Ishikawa (cell line): ENCODE data around the gene SLC17A8.

ENCODE experiments used
- CEBPB ChIP-seq: IDR thresholded peaks from 2 replicates; pipeline ENCODE4 v1.6.1; 2012
- CREB1 ChIP-seq: IDR thresholded peaks from 2 replicates; pipeline ENCODE4 v1.6.1; 2012; ENCODE audit warnings: low read depth
- EGR1 ChIP-seq: IDR thresholded peaks from 2 replicates; pipeline ENCODE4 v1.6.1; 2012
- EP300 ChIP-seq: IDR thresholded peaks from 2 replicates; pipeline ENCODE4 v1.6.1; 2012; ENCODE audit warnings: borderline replicate concordance
- FOXM1 ChIP-seq: IDR thresholded peaks from 2 replicates; pipeline ENCODE4 v1.6.1; 2012; ENCODE audit warnings: low read depth, borderline replicate concordance
- MAX ChIP-seq: IDR thresholded peaks from 2 replicates; pipeline ENCODE4 v1.6.1; 2012
- RAD21 ChIP-seq: IDR thresholded peaks from 2 replicates; pipeline ENCODE4 v1.6.1; 2012; ENCODE audit warnings: low read depth
- REST ChIP-seq: IDR thresholded peaks from 2 replicates; pipeline ENCODE4 v1.6.1; 2012; ENCODE audit warnings: low read depth, mild to moderate bottlenecking
- TAF1 ChIP-seq: IDR thresholded peaks from 2 replicates; pipeline ENCODE4 v1.6.1; 2012; ENCODE audit warnings: low read depth, mild to moderate bottlenecking
- TCF12 ChIP-seq: IDR thresholded peaks from 2 replicates; pipeline ENCODE4 v1.6.1; 2012; ENCODE audit warnings: low read depth
- TEAD4 ChIP-seq: IDR thresholded peaks from 2 replicates; pipeline ENCODE4 v1.6.1; 2012
- YY1 ChIP-seq: IDR thresholded peaks from 2 replicates; pipeline ENCODE4 v1.6.1; 2012; ENCODE audit warnings: low read depth
- ZBTB7A ChIP-seq: IDR thresholded peaks from 2 replicates; pipeline ENCODE4 v1.6.1; 2012; ENCODE audit warnings: low read depth
- TF ChIP-seq, protein P1 (sequence below): IDR thresholded peaks from 2 replicates; pipeline ENCODE4 v1.6.1; 2012

DNA sequence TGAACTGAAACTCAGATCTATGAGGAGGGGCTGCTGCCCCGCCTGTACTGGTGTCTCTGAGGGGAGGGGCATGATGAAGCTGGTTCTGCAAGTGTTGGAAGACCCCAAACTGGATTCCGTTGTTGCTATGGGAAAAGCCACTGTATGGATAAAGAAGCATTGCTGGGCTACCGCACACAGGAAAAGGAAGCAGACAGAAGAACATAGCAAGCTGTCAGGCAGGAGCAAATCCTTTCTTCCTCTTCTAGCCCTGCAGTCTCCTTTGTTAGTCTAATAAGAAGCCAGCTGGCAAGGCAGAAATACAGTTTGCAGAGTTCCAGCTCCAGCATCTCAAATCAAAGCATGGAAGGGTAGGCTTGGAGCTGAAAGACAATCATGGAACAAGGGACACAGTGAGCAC is 90.5 kb downstream of the SLC17A8 start:
- TF ChIP-seq TAF1 (no peak), YY1 (no peak), TEAD4 (no peak), CEBPB (no peak), EP300 (no peak), CREB1 (no peak), RAD21 (no peak), TCF12 (no peak), REST (no peak), FOXM1 (no peak), EGR1 (no peak), ZBTB7A (no peak), MAX (no peak)
- TF ChIP-seq, protein P1, sequence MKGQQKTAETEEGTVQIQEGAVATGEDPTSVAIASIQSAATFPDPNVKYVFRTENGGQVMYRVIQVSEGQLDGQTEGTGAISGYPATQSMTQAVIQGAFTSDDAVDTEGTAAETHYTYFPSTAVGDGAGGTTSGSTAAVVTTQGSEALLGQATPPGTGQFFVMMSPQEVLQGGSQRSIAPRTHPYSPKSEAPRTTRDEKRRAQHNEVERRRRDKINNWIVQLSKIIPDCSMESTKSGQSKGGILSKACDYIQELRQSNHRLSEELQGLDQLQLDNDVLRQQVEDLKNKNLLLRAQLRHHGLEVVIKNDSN = no peak
